ENCODE results near the gene GLYATL3.

The GLYATL3 gene

GRCh38 chr6:49522710-49523593 lies 23.2 kb downstream of the GLYATL3 start:
- TF ChIP-seq, protein P1, sequence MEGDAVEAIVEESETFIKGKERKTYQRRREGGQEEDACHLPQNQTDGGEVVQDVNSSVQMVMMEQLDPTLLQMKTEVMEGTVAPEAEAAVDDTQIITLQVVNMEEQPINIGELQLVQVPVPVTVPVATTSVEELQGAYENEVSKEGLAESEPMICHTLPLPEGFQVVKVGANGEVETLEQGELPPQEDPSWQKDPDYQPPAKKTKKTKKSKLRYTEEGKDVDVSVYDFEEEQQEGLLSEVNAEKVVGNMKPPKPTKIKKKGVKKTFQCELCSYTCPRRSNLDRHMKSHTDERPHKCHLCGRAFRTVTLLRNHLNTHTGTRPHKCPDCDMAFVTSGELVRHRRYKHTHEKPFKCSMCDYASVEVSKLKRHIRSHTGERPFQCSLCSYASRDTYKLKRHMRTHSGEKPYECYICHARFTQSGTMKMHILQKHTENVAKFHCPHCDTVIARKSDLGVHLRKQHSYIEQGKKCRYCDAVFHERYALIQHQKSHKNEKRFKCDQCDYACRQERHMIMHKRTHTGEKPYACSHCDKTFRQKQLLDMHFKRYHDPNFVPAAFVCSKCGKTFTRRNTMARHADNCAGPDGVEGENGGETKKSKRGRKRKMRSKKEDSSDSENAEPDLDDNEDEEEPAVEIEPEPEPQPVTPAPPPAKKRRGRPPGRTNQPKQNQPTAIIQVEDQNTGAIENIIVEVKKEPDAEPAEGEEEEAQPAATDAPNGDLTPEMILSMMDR (IDR thresholded peaks at IDR 0.05; ENCODE audit: extremely low read depth, insufficient read depth, missing control alignments), result no peak
- DNase-seq (ENCODE audit: low spot score), result no peak
- in situ Hi-C loops (cut with MboI; ENCODE audit: low pct_unique_long_range_greater_than_20kb, low sequenced_read_pairs, unreplicated experiment), result no loop called here

DNA sequence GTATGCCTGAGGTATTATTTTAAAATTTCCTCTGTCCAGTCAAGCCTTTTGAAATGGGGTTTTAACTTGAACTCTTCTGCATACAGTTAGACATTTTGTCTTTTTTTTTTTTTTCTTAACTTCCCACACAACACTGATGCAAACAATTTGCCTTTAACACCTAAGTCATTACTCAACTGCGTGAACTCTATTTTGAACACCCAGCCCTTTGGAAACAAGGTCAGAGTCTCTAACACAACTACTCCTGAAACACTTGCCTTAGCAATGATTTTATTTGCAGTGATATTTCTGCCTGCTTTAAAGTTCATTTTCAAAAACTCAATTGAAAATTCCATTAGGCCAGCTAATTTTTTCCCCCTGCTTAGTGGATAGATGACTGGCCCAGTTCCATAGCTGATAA lies 24.2 kb downstream of the GLYATL3 start:
- in situ Hi-C loops (cut with MboI; ENCODE audit: low pct_unique_long_range_greater_than_20kb, low sequenced_read_pairs, unreplicated experiment), result no loop called here

GRCh38 chr6:49524541-49524940 lies 24.8 kb downstream of the GLYATL3 start:
- no peak for DNase-seq (ENCODE audit: low spot score)
- TF ChIP-seq, protein P1 (IDR thresholded peaks at IDR 0.05; ENCODE audit: extremely low read depth, insufficient read depth, missing control alignments), result no peak
- in situ Hi-C loops (cut with MboI; ENCODE audit: low pct_unique_long_range_greater_than_20kb, low sequenced_read_pairs, unreplicated experiment), result no loop called here

More for the DNA sequence above, 24.2 kb downstream of the GLYATL3 start:
- DNase-seq (ENCODE audit: low spot score), result no peak
- TF ChIP-seq, protein P1 (IDR thresholded peaks at IDR 0.05; ENCODE audit: extremely low read depth, insufficient read depth, missing control alignments), result no peak

GRCh38 chr6:49526598-49526997 lies 26.9 kb downstream of the GLYATL3 start:
- in situ Hi-C loops (cut with MboI; ENCODE audit: low pct_unique_long_range_greater_than_20kb, low sequenced_read_pairs, unreplicated experiment), result no loop called here
- TF ChIP-seq, protein P1 (IDR thresholded peaks at IDR 0.05; ENCODE audit: extremely low read depth, insufficient read depth, missing control alignments), result no peak
- DNase-seq (ENCODE audit: low spot score), result no peak

- TF ChIP-seq, protein P1 (IDR thresholded peaks at IDR 0.05; ENCODE audit: extremely low read depth, insufficient read depth, missing control alignments), result no peak
- no peak for DNase-seq (ENCODE audit: low spot score)
- in situ Hi-C loops (cut with MboI; ENCODE audit: low pct_unique_long_range_greater_than_20kb, low sequenced_read_pairs, unreplicated experiment), result no loop called here
These were observed 27.6 kb downstream of the GLYATL3 start for GRCh38 chr6:49527320-49527719.

DNA sequence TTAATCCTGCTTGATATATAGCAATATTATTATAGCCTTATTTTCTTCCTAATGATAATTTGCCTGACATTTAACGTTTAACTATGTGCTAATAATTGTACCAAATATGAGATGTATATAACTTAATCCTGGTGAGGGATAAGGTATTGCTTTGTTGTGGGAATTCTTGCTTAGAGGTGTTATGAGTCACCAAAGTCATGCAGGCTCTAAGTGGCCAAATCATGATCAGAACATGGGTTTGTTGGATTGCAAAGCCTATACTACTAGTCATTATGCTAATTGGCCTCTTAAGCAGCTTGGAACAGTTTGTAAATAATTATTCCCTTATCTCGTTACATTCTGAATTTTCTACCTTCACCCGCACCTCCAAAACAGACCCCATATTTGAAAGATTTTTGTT lies 28.8 kb downstream of the GLYATL3 start:
- no peak for DNase-seq (ENCODE audit: low spot score)
- TF ChIP-seq, protein P1 (IDR thresholded peaks at IDR 0.05; ENCODE audit: extremely low read depth, insufficient read depth, missing control alignments), result no peak
- in situ Hi-C loops (cut with MboI; ENCODE audit: low pct_unique_long_range_greater_than_20kb, low sequenced_read_pairs, unreplicated experiment), result no loop called here
